NCI-H510A (cell line): ENCODE results near the gene SALL2.

Source experiments
- DNase-seq: peaks from one replicate; lab custom pipeline; 2025; lab: John Stamatoyannopoulos, UW

The SALL2 gene

DNA sequence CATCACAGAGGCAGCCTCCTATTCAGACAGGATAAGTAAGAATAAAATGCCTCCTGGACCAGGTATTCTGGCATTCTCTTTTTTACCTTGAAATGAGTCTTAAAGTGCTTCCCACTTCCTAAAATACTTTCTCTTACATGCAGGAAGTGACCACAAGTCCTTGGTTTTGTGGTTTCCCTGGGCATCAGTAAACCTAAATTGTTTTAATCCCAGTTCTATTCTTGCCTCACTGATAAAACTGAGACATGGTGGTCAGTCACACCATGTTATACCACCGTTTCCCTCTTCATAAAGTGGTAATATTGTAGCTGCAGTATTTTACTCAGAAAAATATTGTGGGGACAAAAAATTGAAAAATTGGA, 1.2 kb upstream of the SALL2 start:
- no peak for DNase-seq

DNA sequence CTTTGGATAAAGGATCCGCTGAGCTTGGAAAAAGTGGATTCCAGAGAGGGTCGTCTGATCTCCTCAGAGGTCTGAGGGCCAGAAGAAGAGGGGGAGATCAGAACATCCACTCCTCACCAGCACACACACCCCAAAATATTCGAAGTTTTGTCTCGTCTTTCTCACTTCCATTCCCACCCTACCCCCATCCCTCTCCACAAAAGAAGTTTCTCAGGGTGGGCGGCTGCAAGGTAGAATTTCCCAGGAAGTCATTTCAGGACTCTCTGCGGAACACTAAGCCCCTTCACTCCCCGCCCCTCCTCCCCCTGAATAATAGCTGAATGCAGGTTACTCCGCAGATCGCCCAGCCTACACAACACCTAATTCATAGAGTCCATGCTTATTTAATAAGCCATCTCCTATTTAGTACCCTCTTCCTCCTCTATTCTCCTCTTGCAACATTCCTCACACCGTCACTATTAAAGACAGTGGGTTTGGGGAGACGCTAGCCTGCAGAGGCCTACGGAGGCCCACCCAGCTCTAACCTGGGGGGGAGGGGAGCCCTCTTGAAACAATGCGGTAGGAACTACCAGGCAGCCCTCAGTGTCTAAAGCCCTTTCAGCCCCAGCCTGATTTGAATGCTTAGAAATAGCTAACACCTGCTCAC, 649 bp upstream of the SALL2 start:
- peak; percentile 27 for DNase-seq

DNA sequence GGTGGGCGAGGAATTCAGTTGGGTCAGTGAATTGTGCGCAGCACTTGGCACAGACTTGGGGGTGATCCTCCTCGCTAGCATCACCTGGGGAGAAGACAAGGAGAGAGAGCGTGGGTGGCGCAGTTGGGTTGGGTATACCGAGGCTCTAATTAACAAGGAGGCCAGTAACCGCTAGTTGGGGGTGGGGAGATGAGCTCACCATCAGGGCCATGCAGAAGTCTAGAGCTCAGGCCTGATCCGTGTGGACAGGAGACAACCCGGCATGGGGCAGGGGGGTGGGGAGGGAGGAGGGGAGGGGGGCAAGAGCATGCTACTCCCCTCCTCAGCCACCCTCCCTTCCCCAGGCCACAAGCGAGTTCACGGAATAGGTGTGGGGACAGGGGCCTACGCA, 580 bp downstream of the SALL2 start:
- DNase-seq: no peak

DNA sequence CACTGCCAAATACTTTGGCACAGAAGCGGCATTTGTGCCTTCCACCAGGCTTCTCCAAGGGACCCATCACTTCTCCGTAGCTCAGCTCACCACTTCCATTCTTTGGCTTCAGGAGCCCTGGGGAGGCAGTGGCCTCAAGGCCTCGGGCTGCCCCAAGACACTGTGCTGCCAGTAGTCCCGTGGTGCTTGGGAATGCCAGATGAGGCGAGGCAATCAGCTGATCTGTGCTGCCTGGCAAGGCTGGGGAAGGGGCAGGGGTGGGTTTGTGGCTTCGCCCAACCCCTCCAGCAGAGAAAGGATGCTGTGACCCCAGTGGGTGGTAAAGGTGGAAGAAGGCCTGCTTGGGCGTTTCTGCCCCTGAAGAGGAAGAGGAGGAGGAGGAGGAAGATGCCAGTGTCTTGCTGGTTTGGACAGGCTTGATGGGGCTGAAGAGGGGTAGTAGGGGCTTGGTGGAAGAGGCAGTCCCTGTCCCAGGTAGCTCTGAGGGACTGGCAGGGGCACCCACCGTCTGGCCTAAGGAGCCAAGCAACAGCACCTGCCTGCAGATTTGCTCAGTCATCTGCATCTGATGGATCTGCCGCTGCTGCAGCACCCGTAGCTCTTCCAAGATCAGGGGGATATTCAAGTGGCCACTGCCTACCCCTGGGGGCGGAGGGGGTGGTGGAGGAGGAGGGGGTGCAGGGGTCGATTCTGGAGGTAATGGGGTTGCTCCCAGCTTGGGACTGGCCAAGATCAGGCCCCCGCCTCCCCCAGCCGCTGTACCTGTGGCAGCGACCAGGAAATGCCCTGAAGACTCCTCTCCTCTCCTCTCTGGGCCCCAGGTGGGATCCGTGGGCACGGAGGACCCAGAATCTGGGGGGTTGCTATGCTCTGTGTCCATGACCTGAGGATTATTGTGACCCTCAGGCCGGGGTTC, 1.3 kb downstream of the SALL2 start:
- no peak for DNase-seq

DNA sequence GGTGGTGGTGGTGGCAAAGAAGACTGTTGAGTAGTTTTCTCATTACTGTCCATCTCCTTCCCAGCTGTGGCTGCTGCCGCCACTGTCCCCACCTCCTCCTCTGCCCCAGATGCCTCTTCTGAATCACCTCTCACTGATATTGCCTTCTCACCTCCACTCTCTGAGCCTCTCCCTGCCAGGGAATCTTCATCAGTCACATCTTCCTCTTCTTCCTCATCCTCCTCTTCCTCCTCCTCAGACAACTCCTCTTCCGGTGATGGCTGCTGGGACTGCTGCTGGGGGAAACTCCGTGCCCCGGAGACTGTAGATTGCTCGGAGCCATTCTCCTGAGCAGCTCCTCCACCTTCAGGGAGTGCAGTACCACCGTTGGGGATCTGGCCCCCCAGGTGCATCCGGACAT, 2.9 kb downstream of the SALL2 start:
- DNase-seq: no peak

DNA sequence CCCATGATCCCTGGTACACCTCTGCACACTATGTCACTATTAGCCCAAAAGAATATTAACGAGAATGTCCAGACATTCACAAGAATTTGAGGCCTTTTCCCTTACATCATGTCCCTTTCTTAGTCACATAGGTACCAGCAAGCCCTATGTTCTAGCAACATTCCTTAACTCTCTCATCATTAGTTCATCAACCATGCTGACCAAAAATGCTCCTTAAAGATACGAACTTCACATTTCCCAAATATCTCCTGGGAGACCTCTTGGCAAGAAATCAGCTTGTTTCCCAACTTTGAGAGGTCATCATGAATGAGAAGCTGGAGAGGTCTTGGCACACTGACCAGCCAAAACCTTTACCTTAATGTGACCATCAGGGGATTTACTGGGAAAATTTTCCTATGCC, 4.6 kb downstream of the SALL2 start:
- DNase-seq: no peak

DNA sequence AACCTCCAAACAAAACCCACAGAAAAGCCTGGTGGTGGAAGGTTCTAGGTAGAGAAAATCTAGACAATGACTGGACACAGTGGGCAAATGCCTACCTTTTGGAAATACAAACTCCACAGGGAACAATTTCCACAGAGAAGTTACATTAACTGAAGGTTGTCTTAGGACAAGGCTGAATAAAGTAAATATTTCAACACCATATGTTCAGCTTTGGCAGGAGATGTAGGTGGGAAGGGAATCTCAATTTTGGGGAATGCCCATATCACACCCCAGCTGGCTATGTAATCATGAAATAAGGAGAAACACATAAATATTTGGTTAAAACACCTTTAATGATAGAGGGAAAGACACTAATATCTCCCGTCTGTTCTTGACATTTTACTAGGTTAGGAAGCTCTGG, 5.4 kb downstream of the SALL2 start:
- no peak for DNase-seq

DNA sequence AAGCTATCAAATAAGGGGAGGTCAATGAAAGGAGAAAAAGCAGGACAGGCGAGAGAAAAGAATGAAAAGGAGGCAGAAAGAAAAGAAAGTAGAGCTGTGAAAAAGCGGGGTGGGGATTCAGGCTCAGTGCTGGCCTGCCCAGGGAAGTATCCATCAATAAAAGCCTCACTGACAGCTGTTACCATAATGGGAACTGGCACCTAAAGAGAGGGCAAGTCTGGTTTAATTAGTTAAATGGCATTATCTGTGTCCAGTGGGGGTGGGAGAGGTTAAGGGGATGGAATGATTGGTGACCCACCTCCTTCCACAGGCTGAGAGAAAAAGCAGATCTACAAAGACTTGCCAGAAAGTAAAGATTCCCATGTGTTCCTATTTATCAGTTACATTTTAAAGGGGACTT, 7.4 kb downstream of the SALL2 start:
- DNase-seq: no peak

DNA sequence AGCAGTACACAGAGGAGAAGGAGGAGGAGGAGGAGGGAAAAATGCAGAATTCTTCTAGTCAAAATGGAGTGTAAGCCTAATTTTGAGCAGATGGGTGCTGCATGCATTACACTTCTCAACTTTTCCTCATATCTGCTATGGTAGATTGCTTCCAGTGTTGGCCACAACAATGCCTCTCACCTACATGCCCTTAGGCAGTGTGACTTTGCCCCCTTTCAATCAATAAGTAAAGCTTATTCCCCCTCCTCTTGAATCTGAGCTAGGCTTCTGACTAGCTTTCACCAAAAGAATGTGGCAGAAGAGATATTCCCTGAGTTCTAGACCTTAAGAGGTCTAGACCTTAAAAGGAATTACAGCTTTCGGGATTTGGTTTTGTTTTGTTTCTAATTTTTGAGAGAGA, 11.8 kb downstream of the SALL2 start:
- no peak for DNase-seq

DNA sequence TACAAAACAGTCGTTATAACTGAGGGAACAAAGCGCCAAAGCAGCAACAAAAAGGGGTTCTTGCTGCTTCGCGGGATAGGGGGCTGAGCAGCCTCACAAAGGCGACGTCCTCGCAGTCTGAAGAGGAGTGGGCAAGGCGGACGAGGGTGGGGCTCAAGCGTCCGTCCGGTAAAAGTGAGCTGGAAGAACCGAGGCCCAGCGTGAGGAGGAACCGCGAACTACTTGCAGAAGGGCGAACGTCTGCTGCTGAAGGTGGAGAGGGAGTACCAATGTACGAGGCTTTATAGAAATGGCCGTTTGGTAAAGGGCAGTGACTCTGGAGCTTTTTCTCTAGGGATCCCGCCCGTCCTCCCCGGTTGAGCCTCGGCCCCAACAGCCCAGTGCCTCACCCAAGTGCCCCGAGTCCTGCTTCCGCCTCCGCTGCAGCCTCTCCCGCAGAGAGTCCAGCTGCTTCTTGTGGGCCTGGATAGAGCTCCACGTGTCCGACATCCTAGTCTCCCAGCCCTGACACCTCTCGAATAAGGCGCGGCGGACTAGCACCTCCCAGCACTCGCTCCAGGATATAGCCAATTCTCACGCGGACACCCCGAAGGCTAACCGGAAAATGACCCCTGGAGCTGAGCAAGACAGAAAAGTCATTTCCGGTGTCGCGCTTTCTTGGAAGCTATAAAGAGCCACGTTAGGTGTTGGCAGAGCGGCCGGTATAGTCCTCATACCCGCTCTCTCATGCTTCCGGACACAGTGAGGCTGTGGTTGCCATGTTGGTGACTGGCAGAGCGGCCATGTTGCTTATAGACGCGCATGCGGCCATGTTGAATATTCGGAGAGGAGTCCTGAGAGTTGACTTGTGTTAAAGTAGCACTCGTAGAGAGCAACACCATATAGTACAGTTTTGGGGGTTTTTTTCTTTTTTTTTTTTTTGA, 15.2 kb downstream of the SALL2 start, which contains the start of gene METTL3:
TSS of gene METTL3 (minus strand) at position 606 of the 923 bp plus-strand sequence. CDS start at position 489, 117 bp downstream.
- peak; percentile 96 for DNase-seq

DNA sequence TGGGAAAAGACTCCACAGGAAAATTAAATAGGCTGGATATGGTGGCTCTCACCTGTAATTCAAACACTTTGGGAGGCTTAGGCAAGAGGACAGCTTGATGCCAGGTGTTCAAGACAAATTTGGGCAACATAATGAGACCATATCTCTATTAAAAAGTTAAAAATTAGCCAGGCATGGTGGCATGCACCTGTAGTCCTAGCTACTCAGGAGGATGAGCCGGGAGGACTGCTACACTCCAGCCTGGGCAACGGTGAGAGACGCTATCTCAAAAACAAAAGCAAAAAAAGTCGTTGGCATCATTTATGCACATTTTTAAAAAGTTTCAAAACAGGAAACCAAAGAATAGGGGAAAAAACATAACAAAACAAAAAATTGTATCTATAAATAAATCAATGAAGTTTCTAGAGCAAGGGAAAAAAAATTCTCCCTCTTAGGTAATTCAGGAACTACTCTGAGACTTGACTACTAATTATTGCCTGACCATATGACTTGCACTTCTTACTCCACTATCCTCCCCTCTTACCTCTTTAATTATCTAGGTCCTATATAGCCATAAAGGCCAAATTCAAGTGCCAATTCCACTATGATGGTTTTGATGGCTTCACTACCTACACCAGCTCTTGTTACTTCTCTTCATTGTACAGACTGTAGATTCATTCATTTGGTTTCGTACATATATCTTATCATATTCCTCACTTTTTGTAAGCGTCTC, 16.6 kb downstream of the SALL2 start:
- DNase-seq: no peak

DNA sequence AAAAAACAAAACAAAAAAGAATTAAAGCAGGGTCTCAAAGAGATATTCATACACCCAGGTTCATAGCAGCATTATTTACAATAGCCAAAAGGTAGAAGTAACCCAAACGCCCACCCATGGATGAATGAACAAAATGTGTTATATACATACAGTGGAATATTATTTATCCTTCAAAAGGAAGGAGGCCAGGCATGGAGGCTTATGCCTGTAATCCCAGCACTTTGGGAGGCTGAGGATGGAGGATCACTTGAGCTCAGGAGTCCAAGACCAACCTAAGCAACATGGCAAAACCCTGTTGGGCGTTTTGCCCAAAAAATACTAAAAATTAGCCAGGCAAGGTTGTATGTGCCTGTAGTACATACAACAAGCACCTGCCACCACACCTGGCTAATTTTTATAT, 19.6 kb downstream of the SALL2 start:
- no peak for DNase-seq

DNA sequence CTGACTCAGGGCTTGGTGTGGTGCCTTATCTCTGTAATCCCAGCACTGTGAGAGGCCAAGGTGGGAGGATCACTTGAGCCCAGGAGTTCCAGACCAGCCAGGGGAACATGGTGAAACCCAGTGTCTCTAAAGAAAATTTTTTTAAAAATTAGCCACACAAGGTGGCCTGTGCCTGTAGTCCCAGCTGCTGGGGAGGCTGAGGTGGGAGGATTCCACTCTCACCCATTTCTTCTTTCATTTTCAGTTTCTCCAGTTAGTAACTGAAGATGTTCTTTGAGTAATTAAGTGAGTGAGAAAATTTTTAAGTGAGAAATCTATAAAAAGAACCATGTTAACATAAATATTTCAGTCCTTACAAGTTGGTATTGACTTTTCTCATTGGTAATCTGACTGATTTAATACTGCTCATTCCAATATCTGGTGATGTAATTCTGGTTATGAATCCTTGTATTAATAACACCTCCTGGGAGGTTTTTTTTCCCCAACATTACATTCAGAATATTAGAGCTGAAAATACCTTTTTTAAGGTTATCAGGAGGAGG, 21.1 kb downstream of the SALL2 start:
- no peak for DNase-seq

DNA sequence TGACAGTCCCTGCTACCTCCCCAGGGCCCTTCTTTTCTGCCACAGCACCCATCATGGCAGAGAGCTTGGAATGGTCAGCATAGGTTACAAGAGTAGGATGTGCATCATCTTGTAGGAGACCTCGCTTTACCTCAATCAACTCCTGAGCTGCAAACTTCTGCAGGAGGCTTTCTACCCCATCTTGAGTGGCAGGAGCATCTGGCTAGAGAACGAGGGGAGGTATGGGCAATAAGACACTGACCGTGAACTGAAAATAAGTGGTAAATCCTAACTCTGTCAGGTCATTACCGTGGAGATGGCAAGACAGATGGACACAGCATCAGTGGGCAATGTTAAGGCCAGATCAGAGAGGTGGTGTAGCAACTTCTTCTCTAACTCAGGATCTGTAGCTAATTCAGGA, 22.8 kb downstream of the SALL2 start:
- no peak for DNase-seq

DNA sequence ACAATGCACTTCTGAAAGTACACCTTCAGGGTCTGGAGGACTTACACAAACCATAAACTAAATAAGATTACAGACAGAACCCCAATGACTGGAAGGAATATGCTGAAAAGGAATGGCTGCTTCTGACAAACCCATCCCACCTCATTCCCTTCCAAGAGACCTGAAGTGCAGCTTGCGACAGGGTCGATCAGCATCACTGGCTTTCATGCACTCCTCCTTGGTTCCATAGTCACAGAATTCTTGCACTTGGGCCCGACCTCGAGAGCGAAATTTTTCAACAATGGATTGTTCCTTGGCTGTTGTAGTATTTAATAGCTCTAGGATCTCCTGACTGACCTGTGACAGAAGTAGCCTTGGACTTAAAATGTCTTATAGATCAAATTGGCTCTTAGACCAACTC, 24.6 kb downstream of the SALL2 start:
- DNase-seq: no peak

DNA sequence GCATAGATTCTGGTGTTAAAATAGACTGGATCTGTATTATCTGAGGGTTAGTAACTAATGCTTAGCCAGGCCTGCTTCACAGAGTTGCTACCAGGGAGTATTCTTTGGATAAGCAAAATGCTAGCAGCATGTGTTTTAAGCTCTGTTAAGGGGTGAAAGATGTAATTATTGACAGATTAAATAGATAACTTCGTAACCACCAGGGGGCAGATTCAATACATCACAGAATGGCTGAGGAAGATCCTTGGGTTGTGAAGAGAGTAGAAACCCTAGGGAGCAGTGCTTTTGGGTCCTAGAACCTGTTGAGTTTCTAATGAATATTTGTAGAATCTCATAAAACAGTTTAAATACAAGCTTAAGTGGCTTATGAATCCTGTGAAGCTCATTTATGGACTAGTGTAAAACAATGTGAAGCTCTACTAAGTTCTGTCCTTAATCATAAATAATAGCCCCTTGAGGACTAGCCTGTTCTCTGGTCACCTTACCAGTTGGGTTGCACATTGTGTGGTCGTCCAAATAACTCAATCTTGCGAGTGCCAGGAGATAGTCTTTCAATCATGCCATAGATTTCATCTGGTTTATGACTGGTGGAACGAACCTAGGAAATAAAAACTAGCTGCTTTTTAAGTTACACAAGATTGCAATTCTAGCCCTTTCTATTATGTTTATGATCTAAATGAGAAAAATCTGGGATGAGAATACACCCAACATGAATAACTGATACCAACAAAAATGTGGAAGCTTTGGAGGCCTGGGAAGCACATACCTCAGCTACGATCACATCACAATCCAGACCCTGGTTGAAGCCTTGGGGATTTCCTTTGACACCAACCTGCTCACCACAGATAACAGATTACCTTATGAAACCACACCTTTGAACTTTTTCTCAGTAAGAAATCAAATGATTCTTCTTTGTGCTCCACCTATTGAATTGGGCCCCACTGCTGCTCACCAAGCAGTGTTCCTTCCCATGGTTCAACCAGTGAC, 27.3 kb downstream of the SALL2 start:
- peak; percentile 11 for DNase-seq

DNA sequence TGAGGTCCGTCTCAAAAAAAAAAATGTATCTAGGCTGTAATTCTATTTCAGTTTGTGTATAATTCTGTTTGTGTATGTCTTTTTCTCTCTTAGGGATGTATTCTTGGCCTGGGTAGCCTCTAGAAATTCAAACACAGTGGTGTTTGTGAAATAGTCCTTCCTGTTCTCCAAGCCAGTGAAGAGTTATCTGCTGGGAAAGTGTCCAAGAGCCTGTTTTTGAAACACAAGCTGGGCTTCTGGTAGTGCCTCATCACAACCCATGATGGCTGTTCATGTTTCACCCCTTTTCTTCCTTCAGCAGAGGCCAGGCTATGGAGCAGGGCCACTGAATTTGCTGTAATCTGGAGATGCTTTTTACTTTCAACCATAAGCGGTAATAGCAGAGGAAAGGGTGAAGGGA, 29.7 kb downstream of the SALL2 start:
- no peak for DNase-seq

DNA sequence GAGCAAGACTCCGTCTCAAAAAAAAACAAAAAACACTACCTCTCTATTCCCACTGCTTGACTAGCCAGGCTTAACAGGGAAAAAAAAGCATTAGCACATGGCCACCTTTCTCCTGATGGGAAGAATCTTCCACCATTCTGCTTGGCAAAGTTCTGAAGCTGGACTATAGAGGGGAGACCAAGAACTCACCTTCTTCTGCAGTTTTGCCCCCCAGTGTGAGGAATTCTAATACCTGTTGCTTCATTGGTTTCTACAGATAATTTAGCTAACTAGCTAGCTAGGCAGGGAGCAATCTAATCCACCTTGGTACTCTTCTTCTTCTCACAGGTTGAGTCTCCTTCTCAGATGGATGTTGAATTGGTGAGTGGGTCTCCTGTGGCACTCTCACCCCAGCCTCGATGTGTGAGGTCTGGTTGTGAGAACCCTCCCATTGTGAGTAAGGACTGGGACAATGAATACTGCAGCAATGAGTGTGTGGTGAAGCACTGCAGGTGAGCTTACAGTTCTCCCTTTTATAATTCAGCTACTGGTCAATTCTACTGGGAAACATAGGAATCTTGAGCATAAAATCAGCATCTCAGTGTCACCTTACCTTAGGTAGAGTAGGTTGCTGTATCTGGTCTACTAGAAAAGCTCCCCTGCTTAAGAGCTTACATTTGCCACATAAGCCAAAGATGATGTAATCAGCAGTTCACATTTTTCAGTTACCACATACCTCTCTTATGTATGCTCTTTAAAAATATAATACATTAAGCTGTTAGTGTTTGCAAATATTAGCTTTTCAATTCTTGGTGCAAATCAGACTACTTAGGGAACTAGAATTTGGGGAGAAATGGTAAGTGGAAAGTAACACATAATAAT, 31.0 kb downstream of the SALL2 start:
- DNase-seq: no peak

DNA sequence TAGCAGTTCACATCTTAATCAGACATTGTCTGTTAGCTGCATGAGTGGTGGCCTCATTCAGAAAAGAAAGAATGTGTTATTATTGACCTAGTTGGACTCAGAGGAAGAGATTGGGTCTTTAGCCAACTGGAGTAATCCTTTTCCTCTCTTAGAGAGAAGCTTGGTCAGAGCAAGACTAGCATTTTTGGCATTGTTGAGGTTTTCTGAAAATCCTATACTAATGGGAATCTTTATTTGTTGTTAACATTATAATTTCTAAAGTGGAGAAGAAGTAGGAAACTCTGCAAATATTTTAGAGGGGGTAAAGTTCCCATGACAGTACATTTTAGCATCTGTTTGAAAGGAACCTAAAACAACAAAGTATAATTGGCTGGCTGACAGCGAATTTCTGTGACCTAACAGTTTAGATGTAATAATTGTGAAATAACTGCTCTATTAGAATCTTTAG, 39.5 kb downstream of the SALL2 start:
- no peak for DNase-seq
